HG03097 (cell line): Measurements from ENCODE around the gene ACSS3.

Experiments
- ATAC-seq: cut with Tn5 transposase; IDR thresholded peaks from one replicate; pipeline ENCODE4 v1.9.1; 2021; ENCODE audit not compliant: unreplicated experiment, low FRiP score

Gene ACSS3

DNA sequence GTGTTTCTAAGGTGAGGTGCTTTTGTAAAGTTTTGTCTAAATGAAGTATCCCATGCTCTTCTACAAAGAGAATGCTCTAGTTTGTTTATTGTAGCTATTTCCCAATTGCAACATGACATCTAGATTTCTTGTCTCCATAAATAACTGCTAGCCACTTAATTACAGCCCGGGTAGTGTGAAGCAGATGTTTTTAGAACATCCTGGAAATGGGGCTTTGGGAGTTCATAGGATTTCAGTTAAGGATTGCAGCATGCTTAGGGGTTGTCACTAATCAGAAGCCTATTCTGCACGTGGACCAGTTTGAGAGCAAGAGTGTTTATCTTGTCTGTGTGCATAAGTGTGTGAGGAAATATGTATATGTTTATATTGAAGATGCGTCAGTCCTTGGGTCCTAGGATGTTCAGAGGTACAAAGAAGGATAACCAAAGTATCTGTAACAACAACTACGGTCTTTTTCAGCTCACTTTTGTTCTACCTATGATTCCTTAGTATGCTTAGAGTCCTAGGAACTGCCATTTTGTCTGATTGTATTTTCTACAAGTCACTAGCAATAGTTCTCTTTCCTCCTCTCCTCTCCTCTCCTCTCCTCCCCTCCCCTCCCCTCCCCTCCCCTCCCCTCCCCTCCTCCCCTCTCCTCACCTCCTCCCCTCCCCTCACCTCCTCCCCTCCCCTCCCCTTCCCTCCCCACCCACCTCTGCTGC lies 135.3 kb downstream of the ACSS3 start:
- ATAC-seq: no peak

DNA sequence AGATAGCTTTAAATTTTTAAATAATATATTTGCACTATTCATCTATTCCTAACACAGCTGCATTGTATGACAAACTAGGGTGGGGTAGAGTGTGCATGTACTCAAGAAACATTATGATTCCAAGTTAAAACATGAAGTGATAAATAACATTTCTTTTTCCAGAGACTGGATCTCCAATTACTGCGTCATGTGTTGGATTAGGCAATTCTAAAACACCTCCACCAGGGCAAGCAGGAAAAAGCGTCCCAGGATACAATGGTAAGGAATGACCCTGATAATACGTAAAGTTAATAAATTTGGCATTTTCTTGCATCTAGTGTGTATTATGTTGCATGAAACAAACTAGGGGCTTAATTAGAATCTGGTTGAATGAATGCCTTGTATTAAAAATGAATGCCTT lies 138.9 kb downstream of the ACSS3 start:
- ATAC-seq: no peak

DNA sequence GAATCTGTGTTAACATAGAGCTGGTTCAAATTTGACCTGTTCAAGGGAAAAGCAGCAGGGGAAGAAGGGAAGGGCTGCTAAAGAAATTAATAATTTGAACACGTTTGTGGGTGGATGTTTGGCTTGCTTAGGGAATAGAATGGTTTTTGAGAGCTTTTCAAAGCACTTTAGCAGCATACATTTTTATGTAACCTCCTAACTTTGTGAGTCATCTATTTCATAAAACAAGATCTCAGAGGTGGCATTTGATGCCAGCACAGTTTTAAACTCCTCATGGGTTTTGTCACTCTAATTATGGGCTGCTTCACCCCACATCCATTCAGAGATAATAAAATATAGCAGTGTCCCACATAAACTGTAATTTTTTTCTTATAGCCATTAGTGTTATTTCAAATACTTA lies 143.8 kb downstream of the ACSS3 start:
- no peak for ATAC-seq

DNA sequence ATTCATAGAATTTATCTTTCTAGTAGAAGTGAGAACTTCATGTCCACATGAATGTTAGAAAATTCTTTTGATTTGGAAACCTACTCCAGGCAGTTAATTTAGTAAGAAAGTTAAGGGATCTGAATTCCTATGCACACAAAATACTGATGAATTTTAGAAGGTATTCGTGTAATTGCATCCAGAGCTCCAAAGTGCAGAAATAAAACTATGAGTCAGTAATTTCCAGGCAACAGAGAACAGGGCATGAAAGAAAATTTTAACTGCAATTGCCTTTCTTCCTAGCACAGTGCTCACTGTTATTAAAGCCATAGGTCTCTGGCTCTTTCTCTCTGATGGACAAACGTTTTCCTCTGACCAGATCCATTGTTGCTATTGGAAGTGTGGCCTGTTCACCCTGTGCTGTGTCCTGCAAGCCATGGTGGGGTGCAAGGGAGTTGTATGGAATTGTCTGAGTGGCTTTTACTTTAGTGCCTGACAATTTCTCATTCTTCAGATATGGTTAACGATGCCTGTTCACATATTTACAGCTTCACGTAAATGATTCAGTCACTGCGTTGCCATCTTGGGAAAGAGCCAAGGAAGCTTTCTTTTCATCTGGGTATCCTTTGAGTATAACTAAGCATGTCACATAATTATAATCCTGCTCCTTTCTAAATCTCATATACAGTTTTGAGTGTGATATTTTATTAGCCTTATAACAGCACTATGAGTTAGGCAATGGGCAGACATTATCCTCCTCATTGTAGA lies 145.1 kb downstream of the ACSS3 start:
- ATAC-seq: no peak

DNA sequence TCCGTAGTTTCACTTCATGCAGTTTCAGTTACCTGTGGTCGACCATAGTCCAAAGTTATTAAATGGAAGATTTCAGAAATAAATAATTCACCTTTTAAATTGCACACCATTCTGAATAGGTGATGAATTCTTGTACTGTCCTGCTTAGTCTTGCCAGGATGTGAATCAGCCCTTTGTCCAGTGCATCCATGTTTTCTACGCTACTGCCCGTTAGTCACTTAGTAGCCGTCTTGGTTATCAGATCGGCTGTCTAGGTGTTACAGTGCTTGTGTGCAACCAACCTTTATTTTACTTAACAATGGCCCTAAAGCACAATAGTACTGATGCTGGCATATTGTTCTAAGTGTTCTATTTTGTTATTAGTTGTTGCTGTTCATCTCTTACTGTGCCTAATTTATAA lies 146.7 kb downstream of the ACSS3 start:
- no peak for ATAC-seq

DNA sequence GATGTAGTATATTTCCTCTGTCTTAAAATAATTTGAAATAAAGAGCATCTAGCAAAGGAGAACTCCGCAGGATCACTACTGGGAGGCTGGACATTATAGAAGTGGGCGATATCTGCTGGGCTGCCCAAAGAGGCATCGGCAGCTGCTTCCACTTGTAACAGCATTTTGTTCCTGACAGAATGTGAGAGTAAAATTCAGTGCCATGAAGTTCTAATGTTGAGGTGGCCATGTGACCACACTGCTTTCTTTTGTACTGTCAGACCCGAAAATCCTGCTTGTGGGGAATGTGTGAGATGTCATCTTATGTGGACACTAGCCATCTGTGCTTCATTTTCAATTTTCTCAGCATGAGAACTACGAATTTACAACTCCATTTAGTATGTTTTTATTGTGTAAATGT lies 151.9 kb downstream of the ACSS3 start:
- ATAC-seq: no peak

DNA sequence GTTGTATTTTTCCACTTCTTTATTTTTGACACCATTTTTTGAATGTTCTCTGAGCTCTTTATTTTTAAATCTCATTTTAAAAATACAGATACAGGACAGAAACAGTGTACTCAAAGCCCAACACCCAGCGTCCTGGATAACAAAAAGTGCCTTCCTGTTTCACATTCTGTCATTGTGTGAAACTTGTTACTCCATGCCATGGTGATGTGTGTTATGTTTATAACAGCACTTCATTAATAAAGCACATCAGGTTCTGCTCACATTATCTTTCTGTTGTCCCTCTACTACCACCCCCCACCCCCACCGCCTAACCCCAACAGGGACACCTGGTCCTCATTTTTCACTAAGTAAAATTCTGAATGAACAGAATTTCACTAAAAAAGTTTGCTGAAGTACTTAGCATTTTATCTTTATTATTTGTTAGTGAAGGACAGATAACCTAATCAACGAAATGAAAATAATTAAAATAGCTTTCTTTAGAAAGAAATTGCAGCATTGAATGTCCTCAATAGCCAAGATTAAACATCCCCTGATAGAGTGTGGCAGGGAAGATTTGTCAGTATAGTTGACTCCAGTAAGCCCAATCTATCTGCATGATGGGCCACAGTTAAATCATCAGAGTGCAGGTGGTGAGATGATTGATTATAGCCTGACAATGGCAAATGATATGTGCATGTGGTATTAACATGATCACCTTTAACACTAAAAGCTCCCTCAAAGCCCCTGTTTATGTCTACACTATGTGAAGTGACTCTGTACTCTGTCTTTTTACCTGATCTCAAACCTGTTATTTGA lies 153.9 kb downstream of the ACSS3 start:
- ATAC-seq: no peak

DNA sequence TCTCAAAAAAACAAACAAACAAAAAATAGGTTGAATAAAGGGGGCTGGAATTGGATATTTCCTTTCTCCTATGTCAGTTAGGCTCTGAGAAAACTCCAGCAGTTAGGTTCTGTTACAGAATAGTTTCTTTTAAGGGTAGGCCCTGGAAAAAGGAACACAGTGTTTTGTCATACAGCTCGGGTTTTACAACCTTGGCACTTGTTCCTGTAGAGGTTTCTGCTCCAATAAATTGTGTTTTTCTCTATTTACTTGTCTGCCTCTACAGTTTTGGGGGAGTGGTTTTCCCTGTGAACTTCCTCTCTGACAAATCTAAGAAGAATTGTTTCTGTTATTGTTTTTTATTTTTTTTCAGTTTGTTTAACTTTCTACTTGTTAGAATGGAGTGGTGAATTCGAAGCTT lies 167.6 kb downstream of the ACSS3 start:
- ATAC-seq: no peak

DNA sequence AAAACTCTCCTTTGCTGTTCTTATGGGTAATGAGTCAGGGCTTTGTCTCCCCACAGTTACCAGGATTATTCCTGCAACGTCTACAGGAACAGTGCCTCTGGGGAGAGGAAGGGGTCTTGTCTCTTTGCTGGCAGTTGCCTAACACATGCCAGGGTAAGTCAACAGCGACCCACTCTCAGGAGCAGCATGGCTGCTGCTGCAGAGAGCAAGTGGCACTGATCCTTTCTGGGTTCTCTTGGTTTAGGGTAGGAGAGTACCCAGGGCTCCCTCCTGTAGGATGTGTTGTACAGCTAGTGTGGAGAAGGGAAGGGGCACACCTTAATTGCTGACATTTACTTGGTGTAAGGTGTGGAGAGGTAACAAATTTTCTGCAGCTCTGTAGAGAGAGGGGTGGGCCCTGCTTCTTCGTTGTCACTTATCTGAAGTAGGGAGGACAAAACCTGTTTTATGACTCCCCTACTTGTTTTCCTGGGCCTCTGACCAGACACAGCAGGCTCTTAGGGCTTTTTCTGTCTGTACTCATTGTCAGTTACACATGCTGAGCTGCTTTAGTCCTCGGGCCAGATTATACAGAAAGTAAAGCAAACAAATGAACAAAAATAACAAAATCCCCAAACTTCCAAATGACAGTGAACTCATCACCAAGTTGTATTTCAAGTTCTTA lies 168.2 kb downstream of the ACSS3 start:
- ATAC-seq: no peak

DNA sequence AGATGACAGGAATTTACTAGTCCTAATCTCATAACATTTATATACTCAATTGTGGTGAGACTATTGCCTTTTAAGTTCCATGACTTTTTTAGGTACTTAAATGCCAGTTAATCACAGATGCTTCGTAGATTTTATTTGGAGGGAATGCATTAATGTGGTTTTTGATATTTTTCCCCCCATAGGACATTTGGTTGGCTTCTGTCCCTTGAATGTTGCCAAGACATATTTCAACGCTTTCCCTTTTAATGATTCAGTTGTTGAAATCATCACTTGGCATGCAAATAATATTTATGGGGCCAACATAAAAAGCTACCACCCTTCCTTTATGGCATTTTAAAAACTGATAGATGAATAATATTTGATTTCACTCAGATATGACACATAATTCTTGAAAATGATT lies 172.1 kb downstream of the ACSS3 start:
- ATAC-seq: no peak

DNA sequence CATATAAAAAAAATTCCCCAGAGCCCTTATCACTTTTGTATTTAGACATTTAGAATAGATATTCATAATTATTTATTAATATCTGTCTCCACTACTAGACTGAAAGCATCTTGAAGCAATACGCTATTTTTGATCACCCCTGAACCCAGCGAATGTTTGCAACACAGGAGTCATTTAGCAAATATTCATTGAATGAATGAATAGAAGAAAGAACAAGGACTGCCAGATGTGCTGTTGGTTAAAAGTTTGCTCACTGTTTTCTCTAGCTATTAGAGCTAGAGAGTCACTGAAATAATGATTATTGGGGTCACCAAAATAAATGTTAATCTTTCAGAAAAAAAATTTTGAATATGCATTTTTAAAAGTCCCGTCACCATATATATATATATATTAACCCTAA lies 174.3 kb downstream of the ACSS3 start:
- ATAC-seq: no peak

DNA sequence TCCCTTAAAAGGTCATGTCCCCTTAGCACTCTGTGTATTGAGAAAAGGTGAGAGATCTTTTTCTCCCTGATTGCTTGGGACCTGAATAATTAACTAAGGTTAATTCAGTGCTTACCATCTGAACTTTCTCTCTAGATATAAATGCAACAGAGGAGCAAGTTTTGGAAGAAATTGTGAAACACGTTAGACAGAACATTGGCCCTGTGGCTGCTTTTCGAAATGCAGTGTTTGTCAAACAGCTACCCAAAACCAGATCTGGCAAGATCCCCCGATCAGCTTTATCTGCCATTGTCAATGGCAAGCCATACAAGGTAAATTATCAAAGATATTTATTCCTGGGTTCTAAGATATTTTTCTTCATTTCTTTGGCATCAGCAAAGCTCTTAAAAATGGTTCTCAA lies 175.5 kb downstream of the ACSS3 start:
- ATAC-seq: no peak

DNA sequence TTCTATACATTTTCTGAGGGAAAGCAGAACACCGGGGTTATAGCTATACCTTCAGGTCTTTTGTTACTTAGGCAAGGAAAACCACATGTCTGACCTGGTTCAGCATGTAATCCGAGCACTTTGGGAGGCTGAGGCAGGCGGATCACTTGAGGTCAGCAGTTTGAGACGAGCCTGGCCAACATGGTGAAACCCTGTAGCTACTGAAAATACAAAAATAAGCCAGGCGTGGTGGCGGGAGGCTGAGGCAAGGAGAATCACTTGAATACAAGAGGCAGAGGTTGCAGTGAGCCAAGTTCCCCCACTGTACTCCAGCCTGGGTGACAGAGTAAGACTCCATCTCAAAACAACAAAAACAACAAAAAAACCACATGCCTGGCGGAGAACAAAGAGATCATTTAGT lies 177.6 kb downstream of the ACSS3 start:
- no peak for ATAC-seq

DNA sequence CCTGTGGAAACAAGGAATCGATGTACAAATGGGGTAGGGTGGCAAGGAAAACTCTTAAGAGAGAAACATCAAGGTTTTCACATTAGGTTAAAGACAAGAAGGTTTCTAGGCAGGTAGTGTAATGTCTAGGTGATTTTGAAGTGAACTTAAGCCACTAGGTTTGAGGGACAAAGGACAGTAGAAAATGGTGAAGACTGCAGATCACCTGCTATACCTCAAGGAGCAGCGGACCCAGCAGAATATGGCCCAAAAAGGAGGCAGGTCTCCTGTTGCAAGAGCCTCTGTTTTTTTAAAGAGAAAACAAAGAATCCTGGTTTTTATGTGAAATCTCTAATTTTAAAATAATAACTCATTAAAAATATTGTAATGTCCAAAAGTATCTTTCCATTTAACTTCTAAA lies 178.1 kb downstream of the ACSS3 start:
- no peak for ATAC-seq

DNA sequence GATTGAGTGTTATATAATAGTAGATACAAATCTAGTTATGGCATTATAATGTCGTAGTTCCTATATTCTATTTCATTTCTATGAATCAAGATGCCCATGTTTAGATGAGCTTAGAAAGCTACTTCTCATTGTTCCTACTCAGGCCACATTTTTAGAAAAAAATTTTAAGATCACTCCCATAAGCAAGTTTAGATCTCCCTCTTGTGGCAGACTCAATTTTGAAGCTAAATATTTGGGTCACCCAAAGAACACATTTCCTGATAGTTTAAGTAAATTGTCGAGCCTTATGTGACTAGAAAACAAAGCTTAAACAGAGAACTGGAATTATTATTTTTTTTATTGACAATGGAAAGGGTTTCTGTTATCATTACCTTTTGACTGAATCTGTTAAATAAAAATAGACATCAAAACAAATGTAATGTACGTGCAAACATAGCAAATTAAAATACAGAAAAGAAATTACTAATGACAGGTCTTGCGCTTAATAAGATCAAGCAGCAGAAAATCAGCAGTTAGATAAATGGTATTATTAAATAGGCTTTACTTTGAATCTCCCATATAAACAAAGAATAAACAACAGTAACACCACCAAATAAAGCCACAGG lies 180.2 kb downstream of the ACSS3 start:
- ATAC-seq: no peak

DNA sequence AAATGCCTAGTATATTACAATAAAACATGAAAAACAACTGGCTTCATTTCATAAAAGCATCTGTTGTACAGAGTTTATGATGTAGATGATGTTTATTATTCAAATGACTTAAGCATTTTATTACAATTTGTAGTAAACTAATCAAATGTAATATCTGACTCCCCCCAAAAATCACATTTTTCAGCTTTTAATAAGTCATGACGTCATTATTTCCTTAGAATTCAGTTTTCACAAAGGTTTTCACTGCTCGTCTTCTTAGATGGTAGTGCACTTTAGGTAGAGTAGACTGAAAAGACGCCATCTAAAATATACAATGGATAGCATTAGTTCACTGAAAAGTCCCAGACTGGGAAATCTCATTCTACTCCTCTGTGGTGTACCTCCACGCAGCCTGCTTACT lies 181.5 kb downstream of the ACSS3 start:
- no peak for ATAC-seq

DNA sequence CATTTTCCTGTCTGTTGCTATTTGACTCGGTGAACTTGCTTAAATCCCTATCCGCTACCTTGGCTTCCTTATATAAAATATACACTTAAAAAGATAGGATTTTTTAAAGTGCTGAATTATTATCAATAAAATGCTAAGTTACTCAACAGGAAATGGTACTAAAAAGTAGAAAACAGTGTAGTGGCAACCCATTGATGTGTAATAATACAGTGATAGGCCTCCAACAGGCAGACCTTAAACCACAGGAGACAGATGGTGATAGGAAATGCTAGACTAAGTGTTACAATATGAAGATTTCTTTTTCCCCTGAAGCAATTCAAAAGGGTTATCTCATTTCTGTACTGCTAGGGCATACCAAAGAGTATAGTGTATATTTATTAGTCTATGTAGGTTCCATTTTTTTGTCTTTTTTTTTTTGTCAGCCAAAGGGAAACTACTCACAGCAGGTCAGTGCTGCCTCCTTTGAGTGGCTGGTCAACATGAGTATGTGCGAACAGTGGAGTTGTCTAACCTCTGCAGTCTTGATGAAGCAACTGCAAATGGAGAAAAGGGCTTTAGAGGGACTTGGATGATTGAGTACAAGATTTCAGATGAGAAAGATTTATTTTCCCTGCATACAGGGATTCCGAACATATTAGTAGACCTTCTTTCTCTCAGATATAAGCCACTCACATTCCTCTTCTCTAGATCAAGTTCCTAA lies 183.8 kb downstream of the ACSS3 start:
- ATAC-seq: no peak

DNA sequence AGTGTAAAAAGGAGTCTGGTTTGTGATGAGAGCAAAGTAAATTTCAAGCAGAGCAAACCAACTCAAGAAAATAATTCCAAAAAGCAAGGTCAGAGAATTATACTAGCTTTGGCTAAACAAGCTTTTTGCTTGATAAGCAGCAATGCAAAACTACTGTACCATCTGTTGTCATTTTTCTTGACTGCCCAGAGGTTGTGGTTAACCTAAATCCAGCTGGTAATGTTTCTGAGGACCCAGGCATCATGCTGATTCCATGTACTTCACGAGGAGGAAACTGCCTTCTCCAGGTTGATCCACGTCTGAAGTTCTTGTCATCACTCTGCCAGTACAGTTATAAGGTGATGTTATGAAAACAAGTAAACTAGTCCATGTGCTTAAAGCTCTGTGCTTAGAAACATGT lies 185.2 kb downstream of the ACSS3 start:
- no peak for ATAC-seq

DNA sequence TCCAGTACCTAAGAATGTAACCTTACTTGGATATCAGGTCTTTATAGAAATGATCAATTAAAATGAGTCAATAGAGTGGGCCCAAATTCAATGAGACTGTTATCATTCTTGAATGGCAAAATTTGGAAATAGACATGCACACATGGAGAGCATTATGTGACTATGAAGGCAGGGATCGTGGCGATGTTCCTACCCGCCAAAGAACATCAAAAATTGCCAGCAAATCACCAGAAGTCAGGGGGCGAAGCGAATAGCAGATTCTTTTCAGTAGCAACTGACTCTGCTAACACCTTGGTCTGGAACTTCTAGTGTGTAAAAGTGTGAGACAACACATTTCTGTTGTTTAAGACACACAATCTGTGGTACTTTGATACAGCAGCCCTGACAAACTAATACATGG lies 192.5 kb downstream of the ACSS3 start:
- ATAC-seq: no peak
